GM12891 (cell line): ENCODE results near the gene NFIX.

ENCODE experiments used
- DNase-seq: peaks from one replicate; pipeline ENCODE4 v3.0.0; 2011; ENCODE audit warnings: low spot score; ENCODE audit not compliant: insufficient read length
- FAIRE-seq: peaks from 2 replicates; lab custom pipeline; 2011; peaks lifted over from hg19 to GRCh38; lab: Jason Lieb, UNC
- PAX5 ChIP-seq: IDR thresholded peaks from 2 replicates; pipeline ENCODE4 v1.6.1; 2011; ENCODE audit warnings: low read length, moderate library complexity, mild to moderate bottlenecking; ENCODE audit not compliant: insufficient read depth, severe bottlenecking
- POLR2A ChIP-seq: IDR thresholded peaks from 2 replicates; pipeline ENCODE4 v1.6.1; 2011; ENCODE audit warnings: low read depth, low read length, control low read depth
- POLR2AphosphoS5 ChIP-seq: IDR thresholded peaks from 2 replicates; pipeline ENCODE4 v1.6.1; 2011; ENCODE audit warnings: low read depth, low read length, control low read depth
- POU2F2 ChIP-seq: IDR thresholded peaks from 2 replicates; pipeline ENCODE4 v1.6.1; 2011; ENCODE audit warnings: low read depth, mild to moderate bottlenecking, control low read depth, low read length, moderate library complexity
- SPI1 ChIP-seq: IDR thresholded peaks from 2 replicates; pipeline ENCODE4 v1.6.1; 2011; ENCODE audit warnings: low read depth, low read length, control low read depth
- TAF1 ChIP-seq: IDR thresholded peaks from 2 replicates; pipeline ENCODE4 v1.6.1; 2011; ENCODE audit warnings: low read depth, low read length, control low read depth

Gene NFIX

GRCh38 chr19:13139633-13140311 lies 144.5 kb downstream of the NFIX start:
- no peak for FAIRE-seq

GRCh38 chr19:13146763-13147563 lies 151.7 kb downstream of the NFIX start:
- no peak for DNase-seq
- TF ChIP-seq TAF1 (no peak), POU2F2 (no peak), POLR2AphosphoS5 (no peak), PAX5 (no peak), SPI1 (no peak), POLR2A (no peak)
- no peak for FAIRE-seq

More at GRCh38 chr19:13139633-13140311, 144.5 kb downstream of the NFIX start:
- no peak for TF ChIP-seq POU2F2
- TF ChIP-seq SPI1: no peak
- no peak for TF ChIP-seq TAF1
- TF ChIP-seq POLR2AphosphoS5: no peak
- TF ChIP-seq PAX5: no peak
- no peak for TF ChIP-seq POLR2A
- DNase-seq: no peak
